ENCODE results near the gene WASF3.

The WASF3 gene

DNA sequence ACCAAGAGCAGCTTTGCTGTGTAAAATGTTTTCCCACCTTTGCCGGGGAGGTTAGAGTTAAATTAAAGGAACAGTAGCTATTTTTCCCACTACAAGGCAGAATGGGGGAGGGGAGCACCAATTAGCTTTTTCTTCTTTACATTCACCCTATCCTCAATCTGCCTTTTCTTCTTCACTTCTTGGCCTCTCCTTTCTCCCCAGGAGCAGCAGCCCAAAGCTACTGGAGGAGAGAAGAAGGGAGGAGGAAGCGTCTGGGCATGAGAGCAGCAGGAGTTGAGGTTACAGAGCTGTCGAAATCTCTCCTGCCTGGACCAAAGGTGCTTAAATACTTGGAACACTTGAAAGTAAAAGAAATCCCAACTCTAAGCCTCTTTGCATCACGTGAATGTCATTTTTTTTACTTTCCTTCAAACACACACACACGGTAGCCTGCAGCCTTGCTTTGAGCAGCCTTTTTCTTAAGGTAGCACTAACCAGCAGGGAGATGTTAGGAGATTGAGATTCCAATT lies 39.0 kb upstream of the WASF3 start:
- no peak overlapping the region for H3K4me3 ChIP-seq (ENCODE audit: low read length)
- TF ChIP-seq, protein P1, sequence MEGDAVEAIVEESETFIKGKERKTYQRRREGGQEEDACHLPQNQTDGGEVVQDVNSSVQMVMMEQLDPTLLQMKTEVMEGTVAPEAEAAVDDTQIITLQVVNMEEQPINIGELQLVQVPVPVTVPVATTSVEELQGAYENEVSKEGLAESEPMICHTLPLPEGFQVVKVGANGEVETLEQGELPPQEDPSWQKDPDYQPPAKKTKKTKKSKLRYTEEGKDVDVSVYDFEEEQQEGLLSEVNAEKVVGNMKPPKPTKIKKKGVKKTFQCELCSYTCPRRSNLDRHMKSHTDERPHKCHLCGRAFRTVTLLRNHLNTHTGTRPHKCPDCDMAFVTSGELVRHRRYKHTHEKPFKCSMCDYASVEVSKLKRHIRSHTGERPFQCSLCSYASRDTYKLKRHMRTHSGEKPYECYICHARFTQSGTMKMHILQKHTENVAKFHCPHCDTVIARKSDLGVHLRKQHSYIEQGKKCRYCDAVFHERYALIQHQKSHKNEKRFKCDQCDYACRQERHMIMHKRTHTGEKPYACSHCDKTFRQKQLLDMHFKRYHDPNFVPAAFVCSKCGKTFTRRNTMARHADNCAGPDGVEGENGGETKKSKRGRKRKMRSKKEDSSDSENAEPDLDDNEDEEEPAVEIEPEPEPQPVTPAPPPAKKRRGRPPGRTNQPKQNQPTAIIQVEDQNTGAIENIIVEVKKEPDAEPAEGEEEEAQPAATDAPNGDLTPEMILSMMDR (conservative IDR thresholded peaks at IDR 0.05; ENCODE audit: low read depth, low read length), result no peak
- no peak for DNase-seq (ENCODE audit: low read depth)

DNA sequence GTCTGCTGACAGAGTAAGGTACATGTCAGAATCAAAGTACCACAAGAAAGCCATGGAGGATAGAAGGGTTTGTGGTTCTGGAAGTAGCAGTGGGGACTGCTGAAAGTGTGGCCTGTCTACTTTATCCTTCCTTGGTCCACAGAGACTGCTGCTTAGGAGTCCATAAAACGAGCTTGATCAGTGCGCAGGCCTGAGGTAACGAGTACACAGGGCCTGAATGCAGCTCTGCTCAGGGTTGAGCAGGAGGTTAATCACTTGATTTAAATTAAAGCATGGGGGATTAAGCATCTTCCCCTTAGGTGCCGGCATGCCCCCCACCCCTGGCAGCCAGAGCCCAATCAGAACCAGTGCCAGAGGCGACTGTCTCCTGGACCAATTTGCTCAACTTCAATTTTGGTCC lies 34.9 kb upstream of the WASF3 start:
- TF ChIP-seq, protein P1 (conservative IDR thresholded peaks at IDR 0.05; ENCODE audit: low read depth, low read length), result no peak
- no peak for DNase-seq (ENCODE audit: low read depth)
- H3K4me3 ChIP-seq (ENCODE audit: low read length), result no peak overlapping the region

DNA sequence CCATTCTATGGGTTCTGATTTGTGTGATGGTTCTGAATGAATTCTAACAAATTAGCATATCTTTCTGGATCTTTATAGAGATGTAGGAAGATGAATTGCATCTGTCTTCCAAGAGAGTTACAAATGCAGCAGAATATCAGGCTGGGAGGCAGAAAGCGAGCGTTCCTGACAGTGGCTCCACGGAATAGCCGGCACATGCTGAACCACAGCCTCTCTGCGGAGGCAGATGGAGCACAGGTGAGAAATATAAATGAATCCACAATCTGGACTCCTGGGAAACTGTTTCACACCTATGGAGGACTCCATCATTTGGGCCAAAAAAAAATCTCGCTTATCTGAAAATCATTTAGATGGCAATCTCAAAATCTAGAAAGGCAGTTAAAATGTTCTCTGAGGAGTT lies 34.5 kb upstream of the WASF3 start:
- TF ChIP-seq, protein P1 (conservative IDR thresholded peaks at IDR 0.05; ENCODE audit: low read depth, low read length), result no peak
- DNase-seq (ENCODE audit: low read depth), result no peak
- no peak overlapping the region for H3K4me3 ChIP-seq (ENCODE audit: low read length)

DNA sequence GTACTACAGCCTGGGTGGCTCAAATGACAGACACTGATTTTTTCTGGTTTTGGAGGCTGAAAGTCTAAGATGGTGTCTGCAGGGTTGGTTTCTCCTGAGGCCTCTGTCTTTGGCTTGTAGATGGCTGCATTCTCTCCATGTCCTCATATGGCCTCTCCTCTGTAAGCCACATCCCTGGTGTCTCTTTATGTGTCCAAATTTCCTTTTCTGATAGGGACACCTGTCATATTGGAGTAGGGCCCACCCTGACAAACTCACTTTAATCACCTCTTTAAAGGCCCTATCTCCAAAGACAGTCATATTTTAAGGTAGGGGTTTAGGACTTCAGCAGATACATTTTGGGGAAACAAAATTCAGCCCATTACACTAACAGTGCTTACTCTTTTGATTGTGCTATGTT lies 32.0 kb upstream of the WASF3 start:
- H3K4me3 ChIP-seq (ENCODE audit: low read length), result no peak overlapping the region
- TF ChIP-seq, protein P1 (conservative IDR thresholded peaks at IDR 0.05; ENCODE audit: low read depth, low read length), result no peak
- DNase-seq (ENCODE audit: low read depth), result no peak

DNA sequence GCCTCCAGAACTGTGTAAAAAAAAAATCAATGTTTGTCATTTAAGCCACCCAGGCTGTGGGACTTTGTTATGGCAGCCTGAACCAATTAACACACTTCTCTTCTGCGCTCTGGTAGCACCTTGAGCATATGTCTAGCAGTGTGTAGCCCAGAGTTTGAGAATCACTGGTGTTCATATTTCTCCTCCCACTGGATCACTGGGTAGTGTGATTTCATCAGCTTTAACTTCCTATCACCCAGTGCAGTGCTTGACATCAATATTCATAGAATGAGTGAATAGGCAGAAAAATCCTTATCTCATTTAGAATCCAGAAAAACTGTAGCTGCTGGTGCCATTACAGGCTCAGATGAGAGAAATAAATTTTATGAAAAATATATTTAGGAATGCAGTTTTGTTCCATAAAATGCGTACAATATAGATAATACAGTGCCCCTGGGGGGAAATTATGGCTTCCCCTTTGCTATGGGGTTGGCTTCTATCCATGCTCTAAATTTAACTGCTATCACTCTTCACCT lies 30.7 kb upstream of the WASF3 start:
- TF ChIP-seq, protein P1 (conservative IDR thresholded peaks at IDR 0.05; ENCODE audit: low read depth, low read length), result no peak
- DNase-seq (ENCODE audit: low read depth), result no peak
- H3K4me3 ChIP-seq (ENCODE audit: low read length), result no peak overlapping the region

DNA sequence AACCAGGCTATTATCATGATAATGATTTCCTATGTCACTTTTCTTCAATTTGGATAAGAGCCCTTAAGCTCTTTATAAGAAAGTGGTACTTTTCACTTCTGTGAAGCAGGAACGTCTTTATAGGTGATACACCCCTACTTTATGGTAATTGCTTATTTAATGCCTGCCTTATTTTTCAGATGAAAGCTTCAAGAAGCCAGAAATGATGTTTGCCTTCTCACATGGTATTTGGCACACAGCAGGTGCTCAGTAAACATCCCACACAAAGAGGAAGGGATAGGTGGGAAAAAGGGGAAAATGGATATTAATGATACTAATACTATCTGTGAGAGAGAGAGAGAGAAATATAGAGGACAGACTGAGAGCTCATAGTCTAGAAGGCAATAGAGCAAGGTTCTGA lies 29.0 kb upstream of the WASF3 start:
- H3K4me3 ChIP-seq (ENCODE audit: low read length), result no peak overlapping the region
- no peak for DNase-seq (ENCODE audit: low read depth)
- TF ChIP-seq, protein P1 (conservative IDR thresholded peaks at IDR 0.05; ENCODE audit: low read depth, low read length), result no peak

DNA sequence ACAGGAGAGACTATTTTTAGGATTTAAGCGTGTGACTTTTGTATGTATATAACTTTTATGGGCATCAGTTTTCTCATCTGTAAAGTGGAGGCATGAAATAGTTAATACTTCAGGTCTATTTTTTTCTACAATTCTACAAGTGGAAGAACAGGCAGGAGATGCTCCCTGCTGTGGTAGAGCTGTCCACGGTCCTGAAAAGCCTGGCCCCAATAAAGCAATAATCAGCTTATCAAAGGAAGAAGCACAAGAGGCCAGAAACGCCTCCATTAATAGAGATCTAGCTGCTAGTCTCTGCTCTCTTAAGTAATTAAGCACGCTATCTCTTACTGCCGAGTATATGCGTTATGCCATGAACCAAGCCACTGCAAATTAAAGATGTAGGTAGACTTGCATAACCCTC lies 28.0 kb upstream of the WASF3 start:
- TF ChIP-seq, protein P1 (conservative IDR thresholded peaks at IDR 0.05; ENCODE audit: low read depth, low read length), result no peak
- no peak overlapping the region for H3K4me3 ChIP-seq (ENCODE audit: low read length)
- peak; percentile 21 for DNase-seq (ENCODE audit: low read depth)

Measured in retinal pigment epithelial cell (primary cell).